Hypothalamus (tissue), 51 donors: ENCODE measurements around the gene CALN1.
"Not testable (repeated sequence)": the region's sequence is repeated elsewhere in the genome, so short reads cannot be mapped to it uniquely, and the experiment has no call there.

Source experiments
- DNase-seq, 51 donors: peaks; one replicate each; lab custom pipeline; 2025; lab: John Stamatoyannopoulos, UW

The CALN1 gene

GRCh38 chr7:72213081-72213480, 199.1 kb downstream of the CALN1 start:
- DNase-seq = no peak

DNA sequence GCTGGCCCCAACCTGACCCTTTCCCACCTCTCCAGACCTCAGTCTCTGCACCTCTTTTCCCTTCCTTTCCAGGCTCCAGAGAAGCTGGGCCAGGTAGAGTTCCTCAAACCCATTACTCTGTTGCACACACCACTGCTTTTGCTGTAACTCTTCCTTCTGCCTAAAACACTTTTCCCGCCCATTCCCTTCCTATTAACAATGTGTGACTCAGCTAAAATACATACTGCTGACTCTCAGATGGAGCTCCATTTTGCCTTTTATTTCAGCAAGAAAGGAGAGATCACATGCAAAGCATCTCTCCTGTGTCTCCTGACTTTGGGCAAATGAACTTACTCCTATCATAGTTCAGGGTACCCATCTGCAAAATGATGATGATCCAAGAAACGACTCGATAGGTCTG, 201.0 kb downstream of the CALN1 start:
- no peak for DNase-seq

- not testable (repeated sequence) for DNase-seq
These were observed 203.1 kb downstream of the CALN1 start for GRCh38 chr7:72209006-72209405.

GRCh38 chr7:72196176-72196575, 216.0 kb downstream of the CALN1 start:
- DNase-seq = no peak

- no peak for DNase-seq
These were observed 221.2 kb downstream of the CALN1 start for GRCh38 chr7:72190919-72191318.

DNA sequence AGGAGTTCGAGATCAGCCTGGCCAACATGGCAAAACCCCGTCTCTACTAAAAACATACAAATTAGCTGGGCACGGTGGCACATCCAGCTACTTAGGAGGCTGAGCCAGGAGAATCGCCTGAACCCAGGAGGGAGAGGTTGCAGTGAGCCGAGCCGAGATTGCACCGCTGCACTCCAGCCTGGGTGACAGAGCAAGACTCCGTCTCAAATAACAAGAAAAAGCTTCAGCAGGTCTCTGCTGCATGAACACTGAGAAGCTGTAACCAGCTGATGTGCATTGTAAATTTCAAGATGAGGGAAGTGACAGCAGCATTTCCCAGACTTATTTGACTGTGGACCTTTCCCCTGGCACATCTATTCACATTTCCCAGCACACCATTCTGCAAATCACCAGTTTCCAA, 222.0 kb downstream of the CALN1 start:
- DNase-seq = no peak

DNA sequence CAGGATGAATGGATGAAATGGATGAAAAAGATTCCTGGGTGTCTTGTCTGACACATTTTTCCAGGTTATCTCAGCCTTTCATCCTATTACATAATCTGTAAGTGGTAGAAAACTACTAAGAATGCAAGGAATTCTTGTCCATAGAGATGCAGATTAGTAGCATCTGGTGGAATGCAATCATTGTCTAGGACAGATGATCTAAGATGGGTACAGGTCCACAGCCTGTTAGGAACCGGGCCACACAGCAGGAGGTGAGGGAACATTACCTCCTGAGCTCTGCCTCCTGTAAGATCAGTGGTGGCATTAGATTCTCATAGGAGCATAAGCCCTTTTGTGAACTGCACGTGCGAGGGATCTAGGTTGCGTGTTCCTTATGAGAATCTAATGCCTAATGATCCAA, 225.0 kb downstream of the CALN1 start:
- DNase-seq = no peak

GRCh38 chr7:72183835-72184234, 228.3 kb downstream of the CALN1 start:
- DNase-seq = no peak

DNA sequence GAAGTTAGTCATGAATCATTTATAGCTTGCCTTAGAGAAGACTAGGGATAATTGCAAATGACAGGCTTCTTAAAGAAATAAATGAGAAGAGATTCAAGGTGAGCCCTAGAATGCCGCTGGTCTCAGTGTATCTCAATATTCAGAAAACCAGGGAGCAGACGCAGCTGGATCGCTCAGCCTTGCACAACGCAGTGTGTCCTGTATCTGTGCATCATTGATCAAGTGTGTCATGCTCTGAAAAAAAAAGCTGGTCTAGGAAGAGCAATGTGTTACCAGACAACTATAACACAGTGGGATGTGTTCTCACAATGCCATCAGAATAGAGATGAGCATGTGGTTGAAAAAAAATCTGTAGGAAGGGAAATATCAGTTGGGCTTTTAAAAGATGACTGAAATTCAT, 230.1 kb downstream of the CALN1 start:
- DNase-seq = no peak

- peak in 2 of 51 donors; percentile 19 to 33 for DNase-seq
These were observed 235.3 kb downstream of the CALN1 start for GRCh38 chr7:72176875-72177274.

DNA sequence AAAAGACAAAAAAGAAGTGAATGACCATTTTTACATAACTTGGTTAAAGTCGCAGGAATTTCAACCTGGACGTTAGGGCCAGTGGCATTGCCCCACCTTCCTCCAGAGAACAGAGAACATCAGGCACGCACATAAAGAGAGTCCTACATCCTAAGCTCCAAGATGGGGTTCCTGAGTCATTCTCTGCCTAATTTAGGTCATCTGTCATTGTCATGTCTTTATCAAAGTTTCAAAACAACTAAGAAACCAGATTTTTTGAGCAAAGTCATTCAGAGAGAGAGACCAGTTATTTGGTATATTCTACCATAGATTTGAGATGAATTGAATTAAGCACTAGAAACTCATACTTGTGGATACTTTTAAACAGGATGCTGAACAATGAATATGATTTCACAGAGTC, 241.7 kb downstream of the CALN1 start:
- no peak for DNase-seq

GRCh38 chr7:72163271-72163670, 248.9 kb downstream of the CALN1 start:
- DNase-seq = no peak

DNA sequence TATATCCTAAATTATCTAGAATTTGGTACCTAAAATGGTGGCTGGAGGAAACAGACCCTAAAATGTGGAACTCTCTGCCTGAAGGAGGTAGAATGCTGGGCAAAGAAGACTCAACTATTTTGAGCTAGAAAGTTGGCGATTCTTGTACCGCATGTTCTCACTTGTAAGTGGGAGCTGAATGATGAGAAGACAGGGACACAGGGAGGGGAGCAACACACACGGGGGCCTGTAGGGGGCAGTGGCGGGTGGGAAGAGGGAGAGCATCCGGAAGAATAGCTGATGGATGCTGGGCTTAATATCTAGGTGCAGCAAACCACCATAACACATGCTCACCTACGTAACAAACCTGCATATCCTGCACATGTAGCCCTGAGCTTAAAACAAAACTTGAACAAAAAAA, 250.6 kb downstream of the CALN1 start:
- DNase-seq = peak in 2 of 51 donors; percentile 5 to 7

DNA sequence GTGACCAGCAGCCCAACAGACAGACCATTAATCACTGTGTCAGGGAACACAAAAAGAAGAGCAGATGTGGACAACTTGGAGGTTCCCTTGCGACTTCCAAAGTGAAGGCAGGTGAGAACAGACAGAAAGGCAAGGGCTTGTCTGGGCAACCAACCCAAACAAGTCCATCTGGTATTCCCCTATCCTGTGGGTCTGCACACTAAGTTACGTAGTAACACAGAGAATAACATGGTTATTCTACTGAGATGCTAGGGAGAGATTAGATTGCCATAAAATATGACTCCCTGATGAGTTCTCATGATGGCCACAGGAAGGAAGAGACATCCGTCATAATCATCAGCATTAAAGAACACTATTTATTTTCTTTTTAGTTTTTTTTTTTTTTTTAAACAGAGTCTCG, 252.2 kb downstream of the CALN1 start:
- DNase-seq = no peak

DNA sequence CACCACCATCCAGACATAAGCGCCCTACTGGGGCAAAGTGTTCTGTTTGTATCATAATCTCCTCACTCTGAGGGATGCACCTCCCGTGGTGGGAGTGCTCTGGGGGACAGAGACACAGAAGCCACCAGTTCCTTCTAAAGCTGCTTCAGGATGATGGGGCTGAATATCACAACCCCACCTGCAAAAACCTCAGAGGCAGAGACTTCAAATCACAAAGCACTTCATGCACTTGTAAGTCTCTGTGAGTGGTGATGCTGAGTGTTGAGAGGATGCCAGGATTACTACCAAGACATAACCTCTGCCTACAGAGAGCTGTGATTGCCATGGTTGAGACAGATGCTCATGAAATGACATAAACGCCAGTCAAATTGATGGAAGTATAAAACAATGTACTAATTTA, 255.5 kb downstream of the CALN1 start:
- DNase-seq = no peak

GRCh38 chr7:72153132-72153512, 259.0 kb downstream of the CALN1 start:
- peak in 5 of 51 donors; percentile 8 to 60 (median 39) for DNase-seq

GRCh38 chr7:72152161-72153131, 259.7 kb downstream of the CALN1 start:
- DNase-seq = peak in 34 of 51 donors; percentile 6 to 93 (median 42)

GRCh38 chr7:72140566-72140965, 271.6 kb downstream of the CALN1 start:
- DNase-seq = no peak

DNA sequence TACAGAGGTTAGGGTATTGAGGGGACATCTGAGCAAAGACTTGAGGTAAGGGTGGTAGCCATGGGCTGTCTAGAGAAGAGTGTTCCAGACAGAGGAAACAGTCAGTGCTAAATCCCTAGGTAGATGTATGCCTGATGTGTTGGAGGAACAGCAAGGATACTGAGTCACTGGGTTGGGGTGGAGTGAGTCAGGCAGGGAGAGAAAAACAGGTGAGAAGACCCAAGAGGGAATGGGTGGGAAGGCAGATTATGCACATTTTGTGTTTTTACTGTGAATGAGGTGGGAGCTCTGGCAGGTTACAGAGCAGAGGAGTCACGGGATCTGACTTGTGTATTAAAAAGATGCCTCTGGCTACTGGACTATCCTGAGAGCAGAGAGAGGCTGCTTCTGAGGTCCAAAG, 285.0 kb downstream of the CALN1 start:
- peak in 1 of 51 donors; percentile 13 for DNase-seq

GRCh38 chr7:72123913-72124312, 288.2 kb downstream of the CALN1 start:
- DNase-seq = no peak

- DNase-seq = no peak
These were observed 293.8 kb downstream of the CALN1 start for GRCh38 chr7:72118366-72118765.

DNA sequence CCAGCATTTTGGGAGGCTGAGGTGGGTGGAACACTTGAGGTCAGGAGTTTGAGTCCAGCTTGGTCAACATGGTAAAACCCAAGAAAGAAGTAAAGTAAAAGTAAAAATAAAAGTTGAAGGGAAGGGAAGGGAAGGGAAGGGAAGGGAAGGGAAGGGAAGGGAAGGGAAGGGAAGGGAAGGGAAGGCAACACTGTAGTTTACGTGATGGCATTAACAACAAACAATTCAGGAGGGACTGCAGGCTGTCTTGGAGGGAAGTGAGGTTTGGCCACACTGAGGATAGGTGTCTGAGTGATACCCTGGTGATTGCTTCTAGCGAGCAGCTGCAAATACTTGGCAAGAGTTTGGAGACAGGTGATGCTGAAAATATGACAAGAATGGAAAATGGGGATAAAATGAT, 298.0 kb downstream of the CALN1 start:
- no peak for DNase-seq

- no peak for DNase-seq
These were observed 299.1 kb downstream of the CALN1 start for GRCh38 chr7:72112992-72113391.
